GM18517 (cell line): Measurements from ENCODE around the gene FMO2.
"Not testable (repeated sequence)": the region's sequence is repeated elsewhere in the genome, so short reads cannot be mapped to it uniquely, and the experiment has no call there.

Experiments
- ATAC-seq: cut with Tn5 transposase; IDR thresholded peaks from one replicate; pipeline ENCODE4 v1.9.1; 2021; ENCODE audit warnings: mild to moderate bottlenecking, moderate library complexity; ENCODE audit not compliant: unreplicated experiment

FMO2 gene

GRCh38 chr1:171218661-171219060 lies 33.6 kb downstream of the FMO2 start:
- no peak for ATAC-seq

- no peak for ATAC-seq
These were observed 34.4 kb downstream of the FMO2 start for GRCh38 chr1:171219346-171220080.

- no peak for ATAC-seq
These were observed 35.0 kb downstream of the FMO2 start for GRCh38 chr1:171220081-171220420.

- ATAC-seq = no peak
These were observed 35.5 kb downstream of the FMO2 start for GRCh38 chr1:171220581-171221054.

DNA sequence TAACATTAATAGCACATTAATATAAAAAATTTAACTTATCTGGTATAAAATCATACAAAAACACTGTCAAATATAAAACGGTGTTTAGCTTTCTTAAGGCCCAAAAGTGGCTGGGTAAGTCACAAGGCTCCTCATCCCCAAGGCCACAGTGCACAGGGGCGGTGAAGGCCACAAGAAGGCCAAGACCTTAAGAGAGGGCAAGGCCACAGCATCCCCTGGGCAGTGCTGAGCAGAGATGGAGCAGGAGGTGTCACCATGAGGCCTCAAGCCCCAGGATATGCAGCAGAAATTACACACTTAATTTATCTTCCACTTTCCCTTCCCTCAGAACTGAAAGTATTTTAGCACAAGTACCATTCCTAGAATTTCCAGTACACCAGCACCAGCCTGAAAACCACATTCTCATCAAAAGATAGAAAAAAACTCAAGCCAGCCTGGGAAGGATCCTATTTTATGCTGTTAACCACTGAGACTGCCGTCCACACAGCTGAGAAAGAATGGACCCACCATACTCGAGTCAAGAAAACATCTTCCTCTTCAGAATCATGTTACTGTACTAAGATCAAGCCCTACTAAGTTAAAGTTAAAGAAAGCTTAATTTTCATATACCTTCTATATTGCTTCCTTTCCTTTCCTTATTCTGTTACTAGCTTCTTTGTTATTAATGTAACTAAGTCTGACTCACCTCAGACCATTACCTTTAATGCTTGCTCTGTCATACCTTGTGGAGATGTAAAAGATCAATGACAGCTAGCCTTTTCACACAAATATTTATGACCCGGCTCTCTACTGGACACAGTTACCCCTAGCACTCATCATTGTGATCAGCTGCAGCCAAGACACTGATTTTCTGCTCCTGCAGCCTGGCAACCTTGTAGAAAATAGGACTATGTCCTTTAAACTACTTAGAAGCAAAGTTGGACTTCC lies 36.8 kb downstream of the FMO2 start:
- no peak for ATAC-seq

DNA sequence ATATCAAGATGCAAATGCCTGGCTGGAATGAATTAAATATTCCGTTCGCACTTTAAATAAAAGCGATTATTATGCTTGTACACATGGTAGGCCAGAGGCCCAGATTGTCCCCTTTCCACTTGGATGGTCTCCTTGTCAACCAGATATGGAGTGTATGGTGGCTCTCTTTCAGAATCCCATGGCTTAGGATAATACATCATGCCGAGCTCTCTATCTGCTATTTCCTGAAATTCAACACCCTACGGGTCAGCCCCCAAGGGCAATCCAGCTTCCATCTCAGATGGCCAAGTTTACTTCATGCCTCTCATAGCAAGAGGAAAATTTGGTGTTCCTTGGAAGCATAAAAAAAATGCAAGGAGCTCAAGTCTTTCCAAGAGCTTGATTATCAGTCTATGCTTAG lies 37.8 kb downstream of the FMO2 start:
- ATAC-seq = no peak

DNA sequence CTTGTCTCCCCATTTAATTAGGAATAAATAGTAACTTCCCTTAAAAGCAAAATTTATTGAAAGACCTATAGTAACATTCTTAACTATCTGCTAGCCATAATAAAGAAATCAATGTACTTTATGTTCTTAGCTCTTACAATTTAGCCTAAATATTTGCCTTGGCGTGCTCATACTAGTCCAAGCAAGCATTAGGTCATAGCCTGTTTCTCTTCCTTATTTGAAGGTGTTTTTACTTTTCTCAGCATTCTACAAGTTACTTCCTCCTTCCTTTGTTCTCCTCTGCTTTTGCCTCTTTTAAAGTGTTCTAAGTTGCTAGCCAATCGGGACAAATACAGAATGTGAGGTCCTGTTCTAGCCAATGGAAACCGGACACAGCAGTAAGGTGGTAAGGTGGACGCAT lies 39.2 kb downstream of the FMO2 start:
- not testable (repeated sequence) for ATAC-seq

GRCh38 chr1:171226747-171227370 lies 41.8 kb downstream of the FMO2 start:
- ATAC-seq = peak; percentile 88

DNA sequence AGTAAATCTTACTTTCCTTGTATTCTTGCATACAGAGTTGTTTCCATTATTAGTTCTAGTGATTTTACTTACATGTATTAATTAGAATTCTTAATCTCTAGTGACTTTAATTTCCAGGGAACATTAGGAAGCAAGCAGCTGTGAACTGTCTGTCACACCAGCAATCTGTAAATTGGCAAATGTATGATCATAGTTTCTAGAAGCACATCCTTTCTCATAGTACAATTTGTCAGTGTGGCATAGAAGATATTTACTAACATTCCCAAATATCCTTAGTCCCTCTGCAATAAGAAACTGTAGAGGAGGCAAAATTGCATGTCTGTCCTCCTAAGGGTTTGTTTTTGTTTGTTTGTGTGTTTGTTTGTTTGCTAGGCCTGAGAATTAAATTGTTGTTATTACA lies 46.2 kb downstream of the FMO2 start:
- no peak for ATAC-seq

- no peak for ATAC-seq
These were observed 48.1 kb downstream of the FMO2 start for GRCh38 chr1:171233183-171233582.

- not testable (repeated sequence) for ATAC-seq
These were observed 51.1 kb downstream of the FMO2 start for GRCh38 chr1:171236231-171236630.

- ATAC-seq = no peak
These were observed 58.8 kb downstream of the FMO2 start for GRCh38 chr1:171243878-171244277.

- no peak for ATAC-seq
These were observed 60.5 kb downstream of the FMO2 start for GRCh38 chr1:171245458-171246064.

- no peak for ATAC-seq
These were observed 62.4 kb downstream of the FMO2 start for GRCh38 chr1:171247501-171247900.

DNA sequence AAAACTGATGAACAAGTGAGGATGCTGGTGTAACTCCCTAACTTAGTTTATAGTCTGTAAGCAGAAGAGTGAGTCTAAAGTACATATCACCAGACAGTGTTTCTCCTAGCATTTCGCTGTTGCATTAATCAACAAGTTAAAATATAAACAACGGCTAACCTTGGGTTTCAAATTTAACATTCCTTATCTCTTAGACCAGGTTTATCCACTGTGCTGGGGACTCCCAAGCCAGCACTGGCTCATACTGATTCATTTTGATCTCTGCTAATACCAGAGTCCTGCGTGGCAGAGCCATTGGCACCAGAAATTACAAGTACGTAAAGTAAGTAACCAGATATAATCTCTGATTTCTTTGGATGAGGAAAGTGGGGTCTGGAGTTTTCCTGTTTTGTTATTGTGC lies 63.2 kb downstream of the FMO2 start, which contains the start of gene FMO1:
Gene FMO1 (plus strand): TSS at position 193 of the 400 bp plus-strand sequence. CDS start 9,594 bp downstream, outside the sequence.
- no peak for ATAC-seq

- no peak for ATAC-seq
These were observed 63.7 kb downstream of the FMO2 start for GRCh38 chr1:171248841-171249240.

- no peak for ATAC-seq
These were observed 65.2 kb downstream of the FMO2 start for GRCh38 chr1:171250263-171250662.

DNA sequence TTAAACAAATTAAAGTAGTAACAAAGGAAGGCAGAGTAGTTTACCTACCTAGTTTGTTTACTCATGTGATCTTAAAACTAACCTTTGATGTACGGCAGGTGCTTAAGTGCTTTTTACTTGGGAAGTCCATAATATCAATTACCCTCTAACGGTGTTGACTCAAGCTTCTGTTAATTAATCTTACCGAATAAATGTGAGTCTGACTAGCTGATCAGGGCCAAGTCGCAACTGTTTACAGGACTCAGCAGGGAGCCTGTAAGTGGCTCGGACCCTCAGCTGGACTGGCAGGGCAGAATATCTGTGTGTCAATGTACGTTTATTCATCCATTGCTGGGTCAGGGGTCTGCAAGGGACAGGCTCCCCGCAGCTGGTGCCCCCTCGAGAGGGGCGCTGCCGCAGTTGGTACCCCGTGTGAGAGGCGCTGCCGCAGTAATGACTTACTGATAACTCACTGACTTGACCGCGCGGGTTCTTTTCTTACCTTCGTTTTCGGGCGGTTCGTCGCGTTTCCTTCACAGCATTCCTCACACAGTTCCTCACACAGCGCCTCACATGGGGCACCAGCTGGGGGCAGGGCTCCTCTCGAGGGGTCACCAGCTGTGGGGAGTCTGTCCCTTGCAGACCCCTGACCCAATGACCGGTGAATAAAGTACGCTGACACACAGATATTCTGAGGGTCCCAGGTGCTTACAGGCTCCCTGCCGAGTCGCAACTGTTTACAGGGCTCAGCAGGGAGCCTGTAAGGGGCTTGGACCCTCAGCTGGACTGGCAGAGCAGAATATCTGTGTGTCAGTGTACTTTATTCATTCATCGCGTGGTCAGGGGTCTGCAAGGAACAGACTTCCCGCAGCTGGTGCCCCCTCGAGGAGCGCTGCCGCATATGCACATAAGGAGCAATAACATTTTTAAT lies 66.2 kb downstream of the FMO2 start:
- peak; percentile 46 for ATAC-seq

GRCh38 chr1:171251952-171252300 lies 66.8 kb downstream of the FMO2 start:
- no peak for ATAC-seq

- ATAC-seq = peak; percentile 71
These were observed 67.4 kb downstream of the FMO2 start for GRCh38 chr1:171252482-171252881.
